Pulmonary artery endothelial cell (primary cell): ENCODE results near the gene CAPN9. TPM values are rescaled to one million over a fixed set of nuclear protein-coding genes. Genes with fewer than 3 reads are reported as not detected.
"Not testable (repeated sequence)": the region's sequence is repeated elsewhere in the genome, so short reads cannot be mapped to it uniquely, and the experiment has no call there.

Source experiments
- DNase-seq: peaks from one replicate; pipeline ENCODE4 v3.0.0-alpha.2; 2011; ENCODE audit warnings: low read depth, low spot score
- total RNA-seq: library from RNA; depleted of rRNA; stranded (reverse); fragments of >200 nt; gene quantifications from 2 replicates; pipeline ENCODE4 v1.2.3, GENCODE V29; 2014

Gene CAPN9
- total RNA-seq, 1 donor from 2014 or later, result not detected

DNA sequence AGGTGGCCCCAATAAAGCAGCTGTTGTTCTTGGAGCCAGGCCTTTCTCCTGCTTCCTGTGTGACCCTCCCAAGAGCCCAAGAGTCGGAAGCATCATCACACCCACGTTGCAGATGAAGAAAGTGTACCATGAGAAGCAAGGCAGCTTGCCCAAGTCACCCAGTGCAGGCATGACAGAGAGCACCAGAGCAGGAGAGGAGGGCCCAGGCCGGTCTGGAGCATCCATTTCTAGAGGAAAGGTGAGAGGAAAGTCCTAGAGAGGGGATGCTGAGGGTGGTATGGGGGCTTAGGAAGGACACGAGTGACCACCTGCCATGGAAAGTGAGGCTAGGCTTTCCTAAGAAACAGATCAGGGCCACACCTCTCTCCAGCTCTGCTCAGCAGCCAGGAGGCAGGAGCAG, 74.2 kb downstream of the CAPN9 start:
- DNase-seq, result no peak

DNA sequence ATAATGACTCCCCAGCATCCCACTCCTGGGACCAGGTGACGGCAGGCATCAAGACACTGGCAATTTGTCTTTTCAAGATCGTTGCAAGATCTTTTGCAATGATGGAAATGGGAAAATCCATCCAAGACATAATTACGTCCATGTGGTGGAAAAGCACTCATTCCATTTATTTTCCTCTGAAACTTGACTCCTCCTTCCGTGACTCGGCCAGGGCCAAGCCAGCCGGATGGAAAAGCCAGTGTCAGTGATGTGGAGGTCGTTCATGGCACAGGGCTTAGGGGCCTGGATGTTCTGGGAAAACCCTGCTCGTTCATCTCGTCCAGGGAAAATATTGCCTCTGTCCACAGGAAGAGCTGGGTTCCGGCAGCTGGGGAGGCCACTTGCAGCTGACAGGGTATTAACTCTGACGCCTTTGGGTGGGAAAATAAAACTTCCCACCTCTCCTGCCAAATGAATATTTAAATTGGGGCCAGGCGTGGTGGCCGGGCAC, 74.9 kb downstream of the CAPN9 start:
- DNase-seq, result no peak

DNA sequence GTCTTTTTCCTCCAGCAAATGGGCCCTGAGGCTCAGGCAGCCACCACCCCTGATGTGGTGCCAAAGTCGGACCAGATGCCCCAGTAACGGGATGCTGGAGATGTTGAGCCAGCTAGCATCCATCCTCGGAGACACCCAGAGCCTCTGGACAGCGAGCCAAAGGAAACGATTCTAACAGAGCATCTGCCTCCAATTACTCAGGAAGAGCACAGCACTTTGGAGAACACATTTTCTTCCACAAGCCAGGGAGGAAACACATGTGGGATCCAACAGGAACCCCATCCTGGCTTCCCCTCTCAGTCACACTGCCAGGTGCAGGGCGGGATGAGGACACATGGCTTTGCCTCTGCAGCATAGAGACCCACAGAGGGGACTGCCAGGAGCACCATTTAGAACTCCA, 76.2 kb downstream of the CAPN9 start:
- no peak for DNase-seq

DNA sequence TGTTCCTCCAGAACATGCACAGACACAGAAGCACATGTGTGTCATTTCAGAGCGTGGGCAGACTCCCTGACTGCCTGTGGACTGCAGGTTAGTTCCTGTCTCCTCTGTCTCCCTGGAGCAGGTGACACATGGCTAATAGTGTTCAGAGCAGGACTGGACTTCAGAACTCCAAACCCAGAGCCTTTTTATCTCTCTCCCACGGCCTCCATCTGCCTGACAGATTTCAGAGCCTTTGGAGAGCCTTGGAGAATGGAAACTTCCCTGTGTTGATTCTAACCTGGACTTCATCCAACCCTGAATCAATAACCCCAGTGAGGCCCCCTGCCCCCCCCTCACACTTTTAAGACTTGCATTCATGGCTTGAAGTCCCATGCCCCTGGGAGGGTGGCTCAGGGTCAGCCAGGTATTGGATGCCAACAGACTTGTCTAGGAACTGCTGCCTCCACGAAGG, 76.8 kb downstream of the CAPN9 start:
- no peak for DNase-seq

DNA sequence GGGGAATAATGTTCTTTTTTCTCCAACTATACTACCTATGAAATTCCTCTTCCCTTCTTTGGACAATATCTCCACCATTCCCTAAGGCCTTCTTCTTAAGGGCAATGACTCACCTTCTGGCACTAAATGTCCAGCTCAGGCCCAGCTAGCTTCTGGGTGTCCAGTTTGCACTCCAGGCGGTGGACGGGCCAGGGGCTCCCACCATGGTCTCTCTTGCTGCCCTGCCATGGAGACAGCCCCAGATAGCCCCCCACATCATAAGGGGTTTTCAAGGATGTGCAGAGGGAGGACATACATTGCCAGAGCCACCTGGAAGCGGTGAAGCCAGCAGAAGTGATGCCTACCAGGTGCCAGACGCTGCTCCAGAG, 77.3 kb downstream of the CAPN9 start:
- no peak for DNase-seq

DNA sequence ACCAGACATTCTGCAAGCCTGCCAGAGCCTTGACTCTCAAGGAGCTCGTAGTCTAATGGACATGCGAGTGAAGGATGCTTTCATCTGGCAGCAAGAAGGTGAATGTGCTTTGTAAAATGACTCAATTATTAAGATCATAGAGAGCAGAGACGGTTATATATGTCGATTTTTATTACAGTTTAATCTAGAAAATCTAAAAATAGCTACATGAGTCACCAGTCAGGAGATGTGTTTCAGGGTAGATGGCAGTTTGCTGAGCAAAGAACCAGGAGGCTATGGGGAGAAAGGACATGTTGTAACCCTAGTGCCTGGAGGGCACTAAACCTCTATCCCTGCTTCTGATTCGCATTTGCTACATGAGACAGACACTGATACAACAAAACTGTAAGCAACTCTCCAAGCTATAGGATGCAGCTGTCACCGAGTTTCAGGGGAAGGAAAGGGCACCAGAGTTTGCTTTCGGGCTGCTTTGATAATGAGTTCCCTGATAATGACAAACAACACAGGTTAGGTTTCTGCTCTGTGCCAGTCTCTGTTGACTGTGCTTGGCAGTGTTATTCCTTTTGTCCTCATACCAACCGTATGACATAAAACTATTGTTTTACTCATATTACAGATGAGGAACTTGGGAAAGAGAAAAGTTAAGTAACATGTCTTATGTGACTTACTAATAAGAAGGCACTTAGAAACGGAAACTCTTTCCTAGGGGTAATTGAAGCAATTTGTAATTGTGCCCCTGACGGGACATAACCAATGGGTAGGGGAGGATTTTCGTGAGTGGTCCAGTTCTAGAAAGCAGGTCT, 77.9 kb downstream of the CAPN9 start:
- DNase-seq, result no peak

DNA sequence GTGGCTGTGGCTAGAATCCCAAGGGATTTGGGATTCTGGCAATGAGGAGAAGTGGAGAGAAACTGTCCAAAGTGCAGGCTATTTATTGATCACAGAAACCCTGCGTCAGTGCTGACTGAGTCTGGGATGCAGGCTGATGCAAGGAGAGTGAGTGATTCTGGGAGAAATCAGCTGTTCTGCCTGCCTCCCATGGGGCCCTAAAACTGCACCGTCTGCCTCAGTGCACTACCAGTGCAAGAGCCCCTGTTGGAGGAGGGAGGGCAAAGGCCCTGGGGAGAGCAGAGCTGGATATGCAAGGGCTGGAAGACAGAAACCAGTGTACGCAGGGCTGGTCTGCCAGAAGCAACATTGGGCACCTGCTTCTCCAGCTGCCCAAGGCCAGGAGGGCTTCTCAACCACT, 78.6 kb downstream of the CAPN9 start:
- no peak for DNase-seq

DNA sequence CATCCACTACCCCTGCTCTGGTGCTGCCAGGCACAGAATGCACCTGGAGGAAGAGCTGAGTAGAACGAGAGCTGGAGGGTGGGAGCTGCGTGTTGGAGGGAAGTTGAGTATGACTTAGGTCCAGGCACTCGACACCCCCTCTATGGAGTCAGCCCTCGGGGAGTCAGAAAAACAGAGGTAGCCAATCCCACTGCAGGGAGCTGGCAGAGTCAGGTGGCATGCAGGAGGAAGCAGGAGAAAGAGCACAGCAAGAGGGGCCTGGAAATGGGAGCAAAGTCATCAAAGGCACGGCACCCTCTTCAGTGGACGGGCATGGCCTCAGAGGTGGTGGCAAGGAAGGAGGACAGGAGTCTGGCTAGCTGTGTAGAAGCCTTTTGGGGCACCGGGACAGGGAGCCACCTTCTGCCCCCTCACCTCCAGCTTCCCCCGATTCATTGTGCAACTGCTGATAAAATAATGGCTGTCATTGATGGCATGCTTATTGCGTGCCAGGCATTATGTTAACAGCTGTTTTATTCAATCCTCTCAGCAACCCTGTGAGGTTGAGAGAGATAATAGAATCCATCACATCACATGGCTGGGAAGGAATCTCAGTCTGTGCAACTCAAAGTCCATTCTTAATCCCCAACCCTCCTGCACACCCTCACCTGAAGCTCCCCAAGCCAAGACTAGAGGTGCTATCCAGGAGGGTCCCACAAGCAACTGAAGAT, 79.1 kb downstream of the CAPN9 start:
- no peak for DNase-seq

DNA sequence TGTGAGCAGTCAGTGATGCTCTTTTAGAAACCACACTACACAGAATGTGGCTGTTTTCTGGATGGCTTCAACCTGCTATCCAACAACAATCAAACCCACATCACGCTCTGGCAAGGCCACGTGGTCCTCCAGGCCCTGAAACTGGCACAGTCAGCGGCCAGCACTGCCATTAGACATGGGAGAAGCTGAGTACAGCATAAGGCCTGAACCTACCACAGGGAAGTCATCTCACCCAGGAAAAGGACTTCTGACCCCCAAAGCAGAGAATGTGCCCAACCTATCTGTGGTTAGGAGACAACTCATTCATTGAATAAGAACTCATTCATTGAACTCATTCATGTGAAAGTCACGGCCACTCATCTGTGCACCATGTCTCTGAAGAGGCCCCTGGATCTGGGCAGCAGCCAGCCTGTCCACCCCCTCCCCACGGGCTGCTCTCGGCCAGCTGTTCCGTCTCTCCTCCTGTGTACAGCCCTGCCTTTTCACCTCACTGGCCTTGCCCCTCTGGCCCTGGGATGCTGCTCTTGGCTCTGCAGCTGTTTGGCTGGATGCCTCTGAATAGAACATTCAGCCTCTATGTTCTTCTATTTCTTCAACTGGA, 80.0 kb downstream of the CAPN9 start:
- DNase-seq, result no peak

DNA sequence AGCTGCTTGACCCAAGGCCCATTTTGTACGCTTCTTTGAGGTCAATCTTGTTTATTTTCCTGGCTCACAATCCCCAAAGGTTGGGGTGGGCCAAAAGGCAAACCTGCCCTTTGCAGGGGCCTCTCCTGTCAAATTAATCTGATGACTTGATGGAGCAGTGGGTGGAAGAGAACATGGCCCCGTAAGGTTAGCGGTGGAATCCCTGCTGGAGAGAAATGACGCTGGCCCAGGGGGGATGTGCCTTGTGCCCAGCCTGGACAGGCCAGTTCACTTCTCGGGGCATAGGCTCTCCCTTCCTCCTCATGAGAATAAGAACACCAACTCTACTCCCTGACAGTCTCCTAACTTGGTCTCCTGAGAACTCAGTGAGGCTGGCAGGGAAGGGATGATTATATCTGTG, 80.6 kb downstream of the CAPN9 start:
- DNase-seq, result no peak

DNA sequence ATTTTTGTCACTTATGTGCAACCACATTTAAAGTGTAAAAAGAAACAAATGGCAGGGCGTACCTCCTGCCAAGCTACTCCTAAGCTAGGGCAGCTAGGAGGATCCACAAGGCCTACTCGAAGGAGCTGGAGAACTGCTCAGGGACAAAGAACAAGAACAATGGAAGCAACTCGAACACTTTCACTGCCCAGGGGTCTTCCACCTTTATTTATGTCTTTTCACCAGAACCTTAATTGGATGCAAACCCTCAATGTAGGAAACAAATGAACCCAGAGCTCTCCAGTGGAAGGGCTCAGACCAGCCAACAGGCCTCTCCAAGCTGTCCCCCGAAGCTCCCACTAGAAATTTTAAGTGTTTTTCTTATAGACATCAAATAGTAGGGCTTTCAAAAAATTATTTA, 81.2 kb downstream of the CAPN9 start:
- DNase-seq, result no peak

DNA sequence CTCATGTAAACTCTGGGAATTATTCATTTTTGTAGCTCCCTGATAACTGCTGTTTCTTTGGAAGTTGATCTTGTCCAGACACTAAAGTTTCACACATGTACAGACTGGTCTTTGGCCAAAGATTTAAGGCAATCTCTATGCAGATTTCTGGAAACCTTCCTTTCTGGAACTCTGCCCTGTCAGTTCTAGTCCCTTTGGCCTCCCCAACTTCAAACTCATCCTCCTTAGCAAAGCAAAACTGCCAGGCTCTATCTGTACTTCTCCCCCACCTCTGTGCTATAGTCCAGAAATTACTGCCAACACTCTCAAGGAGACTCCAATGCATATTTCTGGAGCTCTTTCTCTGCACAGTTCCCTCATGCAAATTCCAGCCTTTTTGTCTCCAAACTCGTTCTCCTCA, 84.6 kb downstream of the CAPN9 start:
- no peak for DNase-seq

DNA sequence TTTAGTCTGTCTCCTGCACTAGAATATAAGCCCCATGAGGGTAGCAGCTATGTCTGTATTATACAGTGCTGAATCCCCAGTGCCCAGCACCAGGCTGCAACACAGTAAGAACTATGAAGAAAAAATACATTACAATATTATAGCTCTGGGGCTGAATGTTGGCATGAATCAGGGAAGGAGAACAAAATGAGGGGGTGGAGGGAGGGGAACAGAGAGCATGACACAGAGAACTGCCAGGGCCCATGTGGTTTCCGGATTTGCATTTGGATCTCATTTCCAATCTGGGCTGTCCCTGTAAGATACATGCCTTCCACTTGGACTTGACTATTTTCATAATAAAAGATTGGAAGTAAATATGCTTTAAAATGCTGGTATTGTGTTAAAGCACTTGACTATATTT, 85.3 kb downstream of the CAPN9 start:
- DNase-seq, result no peak

DNA sequence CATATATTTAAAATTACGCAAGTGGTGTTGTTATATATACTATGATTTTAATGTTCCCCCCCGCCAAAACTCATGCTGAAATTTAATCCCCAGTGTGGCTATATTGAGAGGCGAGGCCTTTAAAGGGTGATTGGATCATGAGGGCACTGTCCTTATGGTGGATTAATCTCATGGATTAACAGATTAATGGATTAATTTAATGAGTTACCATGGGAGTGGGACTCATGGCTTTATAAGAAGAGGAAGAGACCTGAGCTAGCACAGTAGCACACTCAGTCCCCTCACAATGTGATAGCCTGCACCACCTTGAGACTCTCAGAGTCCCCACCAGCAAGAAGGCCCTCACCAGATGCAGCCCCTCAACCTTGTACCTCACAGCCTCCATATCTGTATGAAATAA, 86.3 kb downstream of the CAPN9 start:
- no peak for DNase-seq

DNA sequence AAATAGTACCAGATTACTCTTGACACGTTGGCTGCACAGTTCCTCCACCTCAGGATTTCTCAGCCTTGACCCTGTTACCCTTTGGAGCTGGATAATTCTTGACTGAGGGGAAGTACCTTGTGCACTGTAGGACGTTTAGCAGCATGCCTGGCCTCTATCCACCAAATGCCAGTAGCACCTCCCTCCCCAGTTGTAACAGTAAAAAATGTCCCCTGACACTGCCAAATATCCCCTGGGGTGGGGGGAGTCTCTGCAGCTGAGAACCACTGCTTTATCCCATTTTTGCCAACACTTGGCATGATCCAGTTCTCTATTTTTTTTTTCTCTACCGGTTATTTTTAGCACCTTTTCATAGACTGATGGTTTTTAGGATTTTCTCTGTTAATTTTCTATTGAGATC, 87.1 kb downstream of the CAPN9 start:
- no peak for DNase-seq

DNA sequence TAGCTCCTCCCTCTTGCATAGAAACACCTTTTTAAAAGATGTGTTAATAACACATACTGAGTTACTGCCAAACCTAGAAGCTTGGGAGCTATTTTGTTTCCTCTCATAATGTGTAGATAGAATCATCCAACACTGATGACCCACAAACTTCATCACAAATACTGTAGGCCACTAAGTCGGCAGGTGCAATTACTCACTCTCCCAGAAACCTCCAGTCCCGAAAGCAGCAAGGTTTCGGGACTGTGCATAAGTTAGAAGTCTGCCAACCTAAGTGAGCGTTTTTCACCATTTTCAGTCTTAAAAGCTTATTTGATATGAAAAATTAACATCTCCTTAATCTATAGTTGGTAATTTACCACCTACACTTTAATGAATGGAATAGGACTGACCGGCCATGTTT, 89.2 kb downstream of the CAPN9 start:
- DNase-seq, result no peak

DNA sequence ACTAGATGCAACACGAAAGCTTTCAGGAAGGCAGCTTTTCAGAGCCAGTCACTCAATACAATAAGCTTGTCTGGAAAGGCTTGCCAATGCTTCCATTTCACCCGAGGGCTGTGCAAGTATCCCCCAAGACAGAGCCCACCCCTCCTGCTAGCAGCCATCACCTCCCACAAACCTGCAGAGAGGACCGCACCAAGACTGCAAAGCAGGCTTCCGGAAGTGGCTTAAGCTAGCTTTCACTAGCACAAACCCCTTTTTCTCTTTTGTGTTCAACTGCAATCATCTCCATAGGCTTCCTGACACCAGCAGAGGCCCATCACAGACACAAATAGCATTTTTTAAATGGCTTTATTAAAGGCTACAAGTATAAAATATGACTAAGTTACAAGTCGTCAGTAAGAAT, 89.6 kb downstream of the CAPN9 start:
- DNase-seq, result no peak

DNA sequence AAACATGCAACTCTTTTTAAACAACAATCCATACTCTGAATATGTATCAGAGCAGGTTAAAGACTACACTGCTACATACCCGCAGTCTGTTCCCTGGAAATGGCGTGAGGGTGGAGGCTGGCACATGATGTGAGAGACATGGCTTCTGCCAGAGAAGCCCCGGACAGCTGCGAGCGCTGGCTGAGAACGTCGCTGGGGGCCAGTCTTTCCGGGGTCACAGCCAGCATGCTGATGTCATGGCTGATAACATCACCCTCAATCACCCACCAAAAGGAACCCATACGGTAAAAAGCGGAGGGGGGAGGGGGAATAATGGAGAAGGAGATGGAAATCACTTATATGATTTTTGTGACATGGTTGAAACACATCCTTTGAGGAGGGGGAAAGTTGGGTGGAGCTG, 92.0 kb downstream of the CAPN9 start:
- no peak for DNase-seq

DNA sequence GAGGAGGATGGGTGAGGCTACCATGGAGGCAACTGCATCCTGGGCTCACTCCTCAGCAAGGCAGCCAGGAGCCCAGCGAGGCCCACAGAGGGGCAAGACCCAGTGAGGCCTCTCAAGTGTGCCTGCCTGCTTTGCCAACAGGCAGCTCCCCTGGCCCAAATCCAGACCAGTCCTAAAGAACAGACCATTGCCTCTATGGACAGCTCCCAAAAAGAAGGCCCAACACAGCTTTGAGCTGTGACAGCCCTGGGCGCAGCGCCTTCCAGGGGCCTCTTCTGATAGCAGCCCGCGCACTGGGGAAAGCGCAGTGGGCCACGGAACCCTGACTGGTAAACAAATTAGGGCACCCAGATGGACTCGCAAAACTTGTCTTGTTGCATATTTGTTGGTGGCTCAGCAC, 95.6 kb downstream of the CAPN9 start:
- DNase-seq, result no peak

DNA sequence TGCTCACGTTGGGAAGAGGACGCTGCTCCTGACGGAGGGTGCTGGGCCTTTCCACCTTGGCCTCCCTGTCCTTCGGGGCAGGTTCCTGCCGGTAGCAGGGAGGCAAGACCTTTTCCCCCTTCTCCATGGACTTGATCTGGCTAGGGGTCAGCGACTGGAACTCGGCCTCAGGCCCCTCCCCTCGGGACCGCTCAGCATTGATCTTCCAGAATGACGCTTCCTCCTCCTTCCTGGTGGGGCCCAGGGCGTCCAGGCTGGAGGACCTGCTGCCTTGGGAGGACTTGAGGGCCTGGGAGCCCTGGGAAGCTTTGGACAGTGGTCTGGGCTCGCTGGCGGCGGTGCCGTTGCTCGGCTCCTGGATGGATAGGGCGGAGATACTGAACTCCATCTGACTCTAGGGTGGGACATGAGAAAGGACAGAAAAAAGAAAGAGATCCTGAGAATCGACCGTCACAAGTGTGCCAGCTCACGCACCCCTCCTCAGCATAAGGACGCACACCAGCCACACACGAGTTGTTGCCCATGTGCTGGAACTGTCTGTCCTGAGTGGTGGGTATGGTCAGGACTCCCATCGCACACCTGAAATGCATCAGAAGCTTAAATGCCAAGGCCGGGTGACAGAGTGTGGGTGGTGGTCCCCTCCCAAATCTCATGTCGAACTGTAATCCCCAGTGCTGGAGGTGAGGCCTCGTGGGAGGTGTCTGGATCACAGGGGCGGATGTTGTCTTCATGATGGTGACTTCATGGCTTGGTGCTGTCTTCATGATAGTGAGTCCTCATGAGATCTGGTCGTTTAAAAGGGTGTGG, 96.5 kb downstream of the CAPN9 start:
- DNase-seq, result no peak

DNA sequence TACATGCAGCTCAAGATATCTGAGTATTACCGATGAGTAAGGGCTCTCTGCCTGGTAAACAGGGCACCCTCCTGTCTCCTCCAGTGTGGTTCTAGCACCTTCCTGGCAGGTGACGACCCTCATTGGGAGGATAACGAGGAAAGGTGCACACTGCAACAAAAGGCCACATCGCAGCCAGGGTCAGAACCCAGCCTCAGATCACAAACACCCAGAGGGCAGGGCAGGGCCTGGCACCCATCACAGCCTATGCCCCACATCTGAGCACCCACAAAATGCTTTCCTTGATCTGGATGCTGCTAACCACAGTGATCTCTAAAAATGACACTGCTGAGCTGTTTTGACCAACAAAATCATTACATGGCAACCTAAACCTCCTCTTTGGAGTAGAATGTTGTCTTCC, 97.4 kb downstream of the CAPN9 start:
- DNase-seq, result no peak

DNA sequence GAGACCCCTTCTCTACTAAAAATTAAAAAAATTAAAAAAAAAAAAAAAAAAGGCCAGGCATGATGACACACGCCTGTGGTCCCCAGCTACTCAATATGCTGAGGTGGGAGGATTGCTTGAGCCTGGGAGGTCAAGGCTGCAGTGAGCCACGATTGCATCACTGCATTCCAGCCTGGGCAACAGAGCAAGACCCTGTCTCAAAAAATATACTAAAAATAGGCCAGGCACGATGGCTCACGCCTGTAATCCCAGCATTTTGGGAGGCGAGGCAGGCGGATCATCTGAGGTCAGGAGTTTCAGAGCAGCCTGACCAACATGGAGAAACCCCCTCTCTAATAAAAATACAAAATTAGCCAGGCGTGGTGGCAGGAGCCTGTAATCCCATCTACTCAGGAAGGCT, 98.0 kb downstream of the CAPN9 start:
- not testable (repeated sequence) for DNase-seq
